NB4 (cell line): Measurements from ENCODE around the gene ADSS1.

Source experiments
- MYC ChIP-seq: IDR thresholded peaks from 2 replicates; pipeline ENCODE4 v1.6.1; 2011; ENCODE audit warnings: low read depth, low read length
- POLR2A ChIP-seq: IDR thresholded peaks from 2 replicates; pipeline ENCODE4 v1.6.1; 2011; ENCODE audit warnings: mild to moderate bottlenecking; ENCODE audit not compliant: insufficient read length; ENCODE audit errors: extremely low read depth
- TF ChIP-seq, protein P1 (sequence below): IDR thresholded peaks from one replicate; pipeline ENCODE4 v1.5.1; 2012; ENCODE audit warnings: low read depth, low read length

GRCh38 chr14:104685216-104685997 is 38.6 kb upstream of the ADSS1 start:
- TF ChIP-seq, protein P1, sequence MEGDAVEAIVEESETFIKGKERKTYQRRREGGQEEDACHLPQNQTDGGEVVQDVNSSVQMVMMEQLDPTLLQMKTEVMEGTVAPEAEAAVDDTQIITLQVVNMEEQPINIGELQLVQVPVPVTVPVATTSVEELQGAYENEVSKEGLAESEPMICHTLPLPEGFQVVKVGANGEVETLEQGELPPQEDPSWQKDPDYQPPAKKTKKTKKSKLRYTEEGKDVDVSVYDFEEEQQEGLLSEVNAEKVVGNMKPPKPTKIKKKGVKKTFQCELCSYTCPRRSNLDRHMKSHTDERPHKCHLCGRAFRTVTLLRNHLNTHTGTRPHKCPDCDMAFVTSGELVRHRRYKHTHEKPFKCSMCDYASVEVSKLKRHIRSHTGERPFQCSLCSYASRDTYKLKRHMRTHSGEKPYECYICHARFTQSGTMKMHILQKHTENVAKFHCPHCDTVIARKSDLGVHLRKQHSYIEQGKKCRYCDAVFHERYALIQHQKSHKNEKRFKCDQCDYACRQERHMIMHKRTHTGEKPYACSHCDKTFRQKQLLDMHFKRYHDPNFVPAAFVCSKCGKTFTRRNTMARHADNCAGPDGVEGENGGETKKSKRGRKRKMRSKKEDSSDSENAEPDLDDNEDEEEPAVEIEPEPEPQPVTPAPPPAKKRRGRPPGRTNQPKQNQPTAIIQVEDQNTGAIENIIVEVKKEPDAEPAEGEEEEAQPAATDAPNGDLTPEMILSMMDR = no peak
- TF ChIP-seq POLR2A (no peak), MYC (no peak)
